Measurements from ENCODE around the gene CNTNAP1.

DNA sequence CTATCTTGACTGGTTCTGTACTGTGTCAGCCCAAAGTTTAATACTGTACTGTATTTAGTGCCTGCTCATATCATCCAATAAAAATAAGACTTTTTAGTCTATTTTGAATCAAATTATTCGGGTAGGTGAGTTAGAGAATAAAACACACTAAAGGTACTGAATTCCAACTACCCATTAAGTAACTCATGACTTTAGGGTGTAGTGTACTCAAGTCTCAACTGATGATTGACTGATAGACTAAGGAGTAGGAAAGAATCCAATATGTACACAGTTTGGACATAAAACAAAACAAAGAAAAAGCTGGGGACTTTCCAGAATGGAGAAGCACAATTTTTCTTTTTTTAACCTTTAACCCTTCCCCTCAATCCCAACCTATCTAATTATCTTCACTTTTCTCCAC, 58.4 kb downstream of the CNTNAP1 start:
- TF ChIP-seq POLR2A (IDR thresholded peaks at IDR 0.05; ENCODE audit: low read depth, low read length) (no peak), POLR2AphosphoS5 (IDR thresholded peaks at IDR 0.05; ENCODE audit: low read depth, low read length) (no peak), POU2F2 (IDR thresholded peaks at IDR 0.05; ENCODE audit: low read depth, low read length) (no peak), TAF1 (IDR thresholded peaks at IDR 0.05; ENCODE audit: low read depth, low read length) (no peak), PAX5 (IDR thresholded peaks at IDR 0.05; ENCODE audit: insufficient read depth, low read length, severe bottlenecking) (no peak)

Data from GM12891 (cell line).